C4-2B (cell line): ENCODE data around the gene CTSS.
"Not testable (repeated sequence)": the region's sequence is repeated elsewhere in the genome, so short reads cannot be mapped to it uniquely, and the experiment has no call there.

Experiments
- CTCF ChIP-seq: fragments of 450-650 bp; conservative IDR thresholded peaks from 2 replicates; pipeline ENCODE4 v1.5.1; 2017; ENCODE audit warnings: mild to moderate bottlenecking
- ZFX ChIP-seq: fragments of 450-650 bp; IDR thresholded peaks from 2 replicates; pipeline ENCODE4 v1.6.1; 2017

- TF ChIP-seq CTCF, ZFX: not testable (repeated sequence)
Measured at GRCh38 chr1:150793778-150794177, 28.2 kb upstream of the CTSS start.
